PC-9 (cell line): ENCODE data around the gene KDM4C. TPM values are rescaled to one million over a fixed set of nuclear protein-coding genes. Genes with fewer than 3 reads are reported as not detected.

ENCODE experiments used
- BruUV-seq: library from RNA; stranded (reverse); fragments of 400-500 nt; replicated peaks from 2 replicates; lab custom pipeline; 2021; lab: Mats Ljungman, UMichigan
- CTCF ChIA-PET: fragments of 300-600 bp; sonication (Branson Sonifier 250); formaldehyde crosslinking; loops from one replicate; lab custom pipeline; 2022; ENCODE audit warnings: antibody characterized with exemption; lab: Charles Lee
- POLR2A ChIA-PET: fragments of 300-600 bp; sonication (Branson Sonifier 250); formaldehyde crosslinking; loops from one replicate; lab custom pipeline; 2022; ENCODE audit warnings: antibody characterized with exemption; ENCODE audit not compliant: unreplicated experiment; lab: Charles Lee
- DNase-seq, 2 experiments: peaks; one replicate each; pipeline versions ENCODE4 v3.0.0 to v3.0.0-alpha.2; 2015 to 2022; ENCODE audit warnings: mixed read lengths in 1 of 2
- H2AFZ ChIP-seq: fragments of 200-600 bp; sonication (generic); 2 replicates; pipeline ENCODE4 v1.8.1; 2017; ENCODE audit warnings: antibody characterized with exemption
- H3F3A ChIP-seq: fragments of 200-600 bp; sonication (generic); 2 replicates; pipeline ENCODE4 v1.8.1; 2017; ENCODE audit warnings: antibody characterized with exemption, mild to moderate bottlenecking, low read depth; ENCODE audit not compliant: insufficient read depth
- H3K27ac ChIP-seq: fragments of 200-600 bp; sonication (generic); 2 replicates; pipeline ENCODE4 v1.6.1; 2016; ENCODE audit warnings: mixed run types
- H3K27me3 ChIP-seq: fragments of 200-600 bp; sonication (generic); 2 replicates; pipeline ENCODE4 v1.6.1; 2016; ENCODE audit warnings: low read depth, mixed run types; ENCODE audit not compliant: insufficient read depth
- H3K36me3 ChIP-seq: fragments of 200-600 bp; sonication (generic); 2 replicates; pipeline ENCODE4 v1.6.1; 2016; ENCODE audit warnings: low read depth, mixed run types
- H3K4me1 ChIP-seq: fragments of 200-600 bp; sonication (generic); replicated peaks from 2 replicates; pipeline ENCODE4 v1.6.1; 2016; ENCODE audit warnings: mixed run types; ENCODE audit not compliant: insufficient read depth
- H3K4me2 ChIP-seq: fragments of 200-600 bp; sonication (generic); 2 replicates; pipeline ENCODE4 v1.6.1; 2017; ENCODE audit warnings: mixed run types
- H3K4me3 ChIP-seq: fragments of 200-600 bp; sonication (generic); 2 replicates; pipeline ENCODE4 v1.6.1; 2016; ENCODE audit warnings: mixed run types
- H3K79me2 ChIP-seq: fragments of 200-600 bp; sonication (generic); 2 replicates; pipeline ENCODE4 v1.6.1; 2017; ENCODE audit warnings: low read depth, mixed run types
- H3K9me2 ChIP-seq: fragments of 200-600 bp; sonication (generic); 2 replicates; pipeline ENCODE4 v1.8.1; 2017; ENCODE audit warnings: mild to moderate bottlenecking; ENCODE audit not compliant: insufficient read depth
- H3K9me3 ChIP-seq: fragments of 200-600 bp; sonication (generic); 2 replicates; pipeline ENCODE4 v1.8.1; 2016; ENCODE audit warnings: low read depth; ENCODE audit not compliant: insufficient read depth
- H4K20me1 ChIP-seq: fragments of 200-600 bp; sonication (generic); 2 replicates; pipeline ENCODE4 v1.8.1; 2017; ENCODE audit not compliant: insufficient read depth
- EZH2 ChIP-seq: fragments of 200-600 bp; sonication (generic); IDR thresholded peaks from 2 replicates; pipeline ENCODE4 v1.8.0; 2017; ENCODE audit warnings: antibody characterized with exemption, low read depth
- intact Hi-C: fragments of 100-400 bp; cut with micrococcal nuclease; formaldehyde crosslinking; loops from one replicate; pipeline ENCODE4 v1.10.0; 2022; ENCODE audit not compliant: unreplicated experiment
- total RNA-seq: library from RNA; stranded (reverse); gene quantifications from 2 replicates; pipeline ENCODE4 v1.2.3, GENCODE V29; 2021
- TF ChIP-seq, protein P1 (sequence below): fragments of 200-600 bp; sonication (generic); conservative IDR thresholded peaks from 2 replicates; pipeline ENCODE4 v1.6.1; 2017; ENCODE audit warnings: mixed run types, antibody characterized with exemption, mild to moderate bottlenecking, moderate library complexity

Gene KDM4C
- total RNA-seq, 1 experiment from 2014 or later: 12.9 TPM

DNA sequence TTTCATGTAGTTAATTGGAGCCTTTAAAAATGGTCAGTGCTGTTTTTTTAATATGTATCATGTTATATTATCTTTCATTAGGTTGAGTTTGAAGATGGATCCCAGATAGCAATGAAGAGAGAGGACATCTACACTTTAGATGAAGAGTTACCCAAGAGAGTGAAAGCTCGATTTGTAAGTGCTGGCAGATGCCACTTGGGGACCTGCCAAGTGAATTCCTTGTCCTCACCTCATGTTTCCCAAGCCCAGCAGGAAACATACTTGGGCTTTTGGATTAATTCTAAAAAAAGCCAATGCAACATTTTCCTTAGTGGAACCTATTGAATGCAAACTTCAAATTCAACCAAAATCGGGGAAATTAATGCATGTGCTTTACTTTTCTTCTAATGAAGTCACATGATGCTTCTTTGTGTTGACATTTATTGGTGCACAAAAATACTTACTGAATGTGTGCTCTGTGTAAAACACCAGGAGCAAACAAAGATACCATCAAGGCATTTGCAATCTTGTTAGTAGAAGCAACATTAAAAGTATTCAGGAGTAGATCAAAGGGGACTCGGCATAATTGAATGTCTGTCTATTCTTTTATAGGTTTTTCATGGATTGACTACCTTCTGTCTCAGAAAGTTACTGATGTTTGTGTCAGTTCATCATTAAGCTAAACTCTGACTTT lies 412.1 kb downstream of the KDM4C start:
- Histone ChIP-seq H3K4me3 (no peak overlapping the region), H4K20me1 (no peaks in the 10 kb centered on the region), H3K4me2 (no peak overlapping the region), H3K9me2 (no peaks in the 10 kb centered on the region), H3K79me2 (no peaks in the 10 kb centered on the region), H3K36me3 (no peaks in the 10 kb centered on the region), H3K4me1 (no peaks in the 10 kb centered on the region), H3K27ac (no peak overlapping the region), H3K9me3 (no peaks in the 10 kb centered on the region), H3F3A (no peaks in the 10 kb centered on the region), H2AFZ (no peak overlapping the region), H3K27me3 (no peaks in the 10 kb centered on the region)
- CTCF ChIA-PET: no interaction called here
- no TSS peak for BruUV-seq
- DNase-seq: no peak
- intact Hi-C loops: no loop called here
- TF ChIP-seq EZH2: no peak
- TF ChIP-seq, protein P1, sequence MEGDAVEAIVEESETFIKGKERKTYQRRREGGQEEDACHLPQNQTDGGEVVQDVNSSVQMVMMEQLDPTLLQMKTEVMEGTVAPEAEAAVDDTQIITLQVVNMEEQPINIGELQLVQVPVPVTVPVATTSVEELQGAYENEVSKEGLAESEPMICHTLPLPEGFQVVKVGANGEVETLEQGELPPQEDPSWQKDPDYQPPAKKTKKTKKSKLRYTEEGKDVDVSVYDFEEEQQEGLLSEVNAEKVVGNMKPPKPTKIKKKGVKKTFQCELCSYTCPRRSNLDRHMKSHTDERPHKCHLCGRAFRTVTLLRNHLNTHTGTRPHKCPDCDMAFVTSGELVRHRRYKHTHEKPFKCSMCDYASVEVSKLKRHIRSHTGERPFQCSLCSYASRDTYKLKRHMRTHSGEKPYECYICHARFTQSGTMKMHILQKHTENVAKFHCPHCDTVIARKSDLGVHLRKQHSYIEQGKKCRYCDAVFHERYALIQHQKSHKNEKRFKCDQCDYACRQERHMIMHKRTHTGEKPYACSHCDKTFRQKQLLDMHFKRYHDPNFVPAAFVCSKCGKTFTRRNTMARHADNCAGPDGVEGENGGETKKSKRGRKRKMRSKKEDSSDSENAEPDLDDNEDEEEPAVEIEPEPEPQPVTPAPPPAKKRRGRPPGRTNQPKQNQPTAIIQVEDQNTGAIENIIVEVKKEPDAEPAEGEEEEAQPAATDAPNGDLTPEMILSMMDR: no peak
- POLR2A ChIA-PET: no interaction called here

DNA sequence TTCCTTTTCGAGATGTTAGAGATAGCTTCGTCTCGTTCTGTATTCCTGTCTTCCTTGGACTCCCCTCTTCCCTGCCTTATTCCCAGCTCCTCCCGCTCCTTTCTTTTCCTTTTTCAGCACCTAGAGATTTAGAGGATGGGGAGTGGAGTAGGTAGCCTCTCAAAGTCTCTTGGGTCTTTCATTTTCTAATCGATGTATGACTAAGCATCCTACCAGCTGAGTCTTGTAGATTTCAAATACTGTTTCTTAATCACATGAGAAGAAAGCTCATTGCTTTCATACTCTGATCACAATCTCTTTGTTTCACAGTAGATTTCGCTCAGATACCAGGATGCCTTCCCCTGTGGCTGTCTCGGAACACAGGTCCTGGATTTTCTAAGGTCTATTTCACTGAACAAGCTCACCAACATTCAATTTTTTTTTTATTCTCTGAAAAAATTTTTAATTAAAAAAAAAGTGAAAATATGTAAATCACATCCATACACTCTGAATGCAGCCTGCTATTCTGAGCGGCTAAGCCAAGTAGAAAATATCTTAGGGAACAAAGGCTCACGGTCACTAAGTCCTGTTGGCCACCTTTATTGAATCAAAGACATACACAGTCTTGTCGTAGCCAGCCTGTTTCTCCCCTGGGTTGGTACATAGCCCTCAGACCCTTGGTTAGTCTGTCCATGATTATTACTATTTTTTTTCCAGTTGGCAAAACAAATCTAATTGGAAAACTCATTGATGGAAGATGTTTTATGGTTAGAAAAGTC lies 413.8 kb downstream of the KDM4C start:
- no TSS peak for BruUV-seq

More for the DNA sequence above, 413.8 kb downstream of the KDM4C start:
- CTCF ChIA-PET: interaction anchor here (0.5 kb wide), 1 partner anchor 119 kb away, joined by 4 read pairs; no protein-coding TSS in a partner anchor
- H2AFZ ChIP-seq: no peak overlapping the region
- no peaks in the 10 kb centered on the region for H3K79me2 ChIP-seq
- POLR2A ChIA-PET: no interaction called here
- intact Hi-C loops: no loop called here
- no peak overlapping the region for H3K4me3 ChIP-seq
- no peaks in the 10 kb centered on the region for H3F3A ChIP-seq
- no peak for TF ChIP-seq EZH2
- TF ChIP-seq, protein P1: no peak
- H3K4me1 ChIP-seq: no peaks in the 10 kb centered on the region
- no peak overlapping the region for H3K4me2 ChIP-seq
- no peaks in the 10 kb centered on the region for H3K27me3 ChIP-seq
- H3K27ac ChIP-seq: no peak overlapping the region
- H3K9me3 ChIP-seq: no peaks in the 10 kb centered on the region
- DNase-seq: no peak
- H3K36me3 ChIP-seq: no peaks in the 10 kb centered on the region
- no peaks in the 10 kb centered on the region for H4K20me1 ChIP-seq
- H3K9me2 ChIP-seq: no peaks in the 10 kb centered on the region
